Measurements from ENCODE around the gene SZT2.
A peak's percentile ranks its signal among the peaks of the same experiment; 100 is the strongest.

SZT2 gene

DNA sequence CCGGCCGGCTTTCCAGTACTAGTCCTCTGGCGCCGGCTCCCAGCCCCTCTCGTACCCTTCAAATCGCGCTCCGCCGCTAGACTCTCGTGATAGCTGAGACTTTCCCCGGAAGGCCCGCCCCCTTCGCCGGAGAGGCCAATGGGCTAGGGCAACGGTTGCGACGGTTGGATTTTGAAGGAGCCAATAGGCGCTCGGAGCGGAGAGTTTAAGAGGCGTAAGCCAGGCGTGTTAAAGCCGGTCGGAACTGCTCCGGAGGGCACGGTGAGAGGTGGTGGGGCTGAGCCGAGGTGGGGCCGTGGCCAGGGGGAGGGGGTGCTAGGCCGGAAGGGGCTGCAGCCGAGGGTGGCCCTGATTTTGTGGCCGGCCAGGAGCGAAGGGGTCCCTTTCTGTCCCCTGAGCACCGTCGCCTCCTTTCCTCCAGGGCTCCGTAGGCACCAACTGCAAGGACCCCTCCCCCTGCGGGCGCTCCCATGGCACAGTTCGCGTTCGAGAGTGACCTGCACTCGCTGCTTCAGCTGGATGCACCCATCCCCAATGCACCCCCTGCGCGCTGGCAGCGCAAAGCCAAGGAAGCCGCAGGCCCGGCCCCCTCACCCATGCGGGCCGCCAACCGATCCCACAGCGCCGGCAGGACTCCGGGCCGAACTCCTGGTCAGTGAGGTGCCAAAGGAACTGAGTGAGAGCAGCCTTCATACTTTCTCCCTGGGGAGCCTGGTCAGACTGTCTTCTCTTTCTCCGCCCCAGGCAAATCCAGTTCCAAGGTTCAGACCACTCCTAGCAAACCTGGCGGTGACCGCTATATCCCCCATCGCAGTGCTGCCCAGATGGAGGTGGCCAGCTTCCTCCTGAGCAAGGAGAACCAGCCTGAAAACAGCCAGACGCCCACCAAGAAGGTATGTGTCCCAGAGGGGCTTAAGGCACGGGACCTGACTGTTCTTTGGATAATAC lies 30.7 kb upstream of the SZT2 start, which contains the start of gene CDC20:
TSS of gene CDC20 (plus strand) at position 236 of the 948 bp plus-strand sequence. CDS start at position 471, 235 bp downstream.
- in situ Hi-C loops (cut with HindIII; ENCODE audit: low pct_ligation_motif_present, low sequenced_read_pairs): no loop called here
- Histone ChIP-seq H3K36me3 (replicated peaks) (peaks cover 23% of the 10 kb centered on the region), H3K27me3 (replicated peaks) (no peaks in the 10 kb centered on the region), H3K4me3 (ENCODE audit: low read depth, low read length) (peak within 1 kb of the TSS; percentile 80), H3K27ac (peak within 1 kb of the TSS; percentile 57)
- TF ChIP-seq, protein P1, sequence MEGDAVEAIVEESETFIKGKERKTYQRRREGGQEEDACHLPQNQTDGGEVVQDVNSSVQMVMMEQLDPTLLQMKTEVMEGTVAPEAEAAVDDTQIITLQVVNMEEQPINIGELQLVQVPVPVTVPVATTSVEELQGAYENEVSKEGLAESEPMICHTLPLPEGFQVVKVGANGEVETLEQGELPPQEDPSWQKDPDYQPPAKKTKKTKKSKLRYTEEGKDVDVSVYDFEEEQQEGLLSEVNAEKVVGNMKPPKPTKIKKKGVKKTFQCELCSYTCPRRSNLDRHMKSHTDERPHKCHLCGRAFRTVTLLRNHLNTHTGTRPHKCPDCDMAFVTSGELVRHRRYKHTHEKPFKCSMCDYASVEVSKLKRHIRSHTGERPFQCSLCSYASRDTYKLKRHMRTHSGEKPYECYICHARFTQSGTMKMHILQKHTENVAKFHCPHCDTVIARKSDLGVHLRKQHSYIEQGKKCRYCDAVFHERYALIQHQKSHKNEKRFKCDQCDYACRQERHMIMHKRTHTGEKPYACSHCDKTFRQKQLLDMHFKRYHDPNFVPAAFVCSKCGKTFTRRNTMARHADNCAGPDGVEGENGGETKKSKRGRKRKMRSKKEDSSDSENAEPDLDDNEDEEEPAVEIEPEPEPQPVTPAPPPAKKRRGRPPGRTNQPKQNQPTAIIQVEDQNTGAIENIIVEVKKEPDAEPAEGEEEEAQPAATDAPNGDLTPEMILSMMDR (IDR thresholded peaks at IDR 0.05; ENCODE audit: low read depth, low read length, missing control alignments): no peak
- peak; percentile 98 for DNase-seq

DNA sequence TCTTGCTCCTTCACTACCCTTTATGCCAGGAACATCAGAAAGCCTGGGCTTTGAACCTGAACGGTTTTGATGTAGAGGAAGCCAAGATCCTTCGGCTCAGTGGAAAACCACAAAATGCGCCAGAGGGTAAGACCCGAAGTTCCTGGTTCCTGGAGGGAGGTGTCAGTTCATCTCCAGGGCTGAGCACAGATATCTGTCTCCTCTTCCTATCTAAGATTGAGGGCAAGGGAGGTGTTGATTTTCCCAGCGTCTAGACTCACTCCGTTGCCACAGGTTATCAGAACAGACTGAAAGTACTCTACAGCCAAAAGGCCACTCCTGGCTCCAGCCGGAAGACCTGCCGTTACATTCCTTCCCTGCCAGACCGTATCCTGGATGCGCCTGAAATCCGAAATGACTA lies 30.0 kb upstream of the SZT2 start:
- Histone ChIP-seq H3K36me3 (replicated peaks) (peaks cover 30% of the 10 kb centered on the region), H3K27ac (no peak overlapping the region), H3K27me3 (replicated peaks) (no peaks in the 10 kb centered on the region), H3K4me3 (ENCODE audit: low read depth, low read length) (peak overlapping the region; percentile 80)
- in situ Hi-C loops (cut with HindIII; ENCODE audit: low pct_ligation_motif_present, low sequenced_read_pairs): no loop called here
- TF ChIP-seq, protein P1 (IDR thresholded peaks at IDR 0.05; ENCODE audit: low read depth, low read length, missing control alignments): no peak
- no peak for DNase-seq

DNA sequence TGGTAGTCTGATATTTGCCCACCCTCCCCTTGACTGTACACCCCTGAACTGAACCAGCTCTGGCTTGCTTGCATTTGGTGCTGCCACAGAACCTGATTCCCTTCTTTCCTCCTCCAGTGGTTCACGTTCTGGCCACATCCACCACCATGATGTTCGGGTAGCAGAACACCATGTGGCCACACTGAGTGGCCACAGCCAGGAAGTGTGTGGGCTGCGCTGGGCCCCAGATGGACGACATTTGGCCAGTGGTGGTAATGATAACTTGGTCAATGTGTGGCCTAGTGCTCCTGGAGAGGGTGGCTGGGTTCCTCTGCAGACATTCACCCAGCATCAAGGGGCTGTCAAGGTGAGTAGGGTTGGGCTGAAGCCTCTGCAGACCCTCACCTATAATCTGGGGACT lies 29.1 kb upstream of the SZT2 start:
- H3K36me3 ChIP-seq (replicated peaks): peaks cover 36% of the 10 kb centered on the region
- in situ Hi-C loops (cut with HindIII; ENCODE audit: low pct_ligation_motif_present, low sequenced_read_pairs): no loop called here

DNA sequence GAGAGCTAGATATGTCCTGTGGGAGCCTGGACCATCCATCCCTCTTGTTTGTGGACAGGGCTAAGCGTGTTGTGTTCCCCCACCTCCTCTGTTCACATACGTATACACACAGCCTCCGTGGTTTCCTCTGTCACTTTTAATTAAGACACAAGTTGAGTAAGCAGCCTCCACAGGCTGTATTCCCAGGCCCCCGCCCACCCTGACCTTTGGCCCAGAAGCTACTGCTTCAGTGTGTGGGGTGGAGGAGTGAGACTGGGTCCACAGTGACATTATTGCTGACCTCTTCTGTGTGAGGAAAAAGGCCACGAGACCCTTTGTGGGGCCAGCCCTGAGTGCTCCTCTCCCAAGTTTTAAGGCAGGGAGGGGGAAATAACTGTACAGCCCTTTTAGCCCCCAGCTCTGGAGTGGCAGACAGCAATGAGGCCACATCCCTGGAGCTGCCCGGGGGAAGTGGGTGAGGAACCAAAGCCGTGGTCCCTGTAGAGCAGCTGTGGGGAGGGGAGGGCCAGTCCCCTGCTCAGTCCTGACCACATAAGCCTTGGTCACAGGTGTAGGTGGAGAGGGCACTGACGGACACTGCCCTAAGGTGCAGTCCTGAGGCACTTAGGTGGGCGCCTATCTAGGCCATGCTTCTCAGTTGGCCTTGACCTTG lies 26.3 kb upstream of the SZT2 start:
- Histone ChIP-seq H3K27me3 (replicated peaks) (no peaks in the 10 kb centered on the region), H3K27ac (no peak overlapping the region), H3K36me3 (replicated peaks) (peaks cover 36% of the 10 kb centered on the region), H3K4me3 (ENCODE audit: low read depth, low read length) (no peak overlapping the region)
- TF ChIP-seq, protein P1 (IDR thresholded peaks at IDR 0.05; ENCODE audit: low read depth, low read length, missing control alignments): no peak
- DNase-seq: no peak
- in situ Hi-C loops (cut with HindIII; ENCODE audit: low pct_ligation_motif_present, low sequenced_read_pairs): no loop called here

More for the DNA sequence above, 29.1 kb upstream of the SZT2 start:
- H3K27ac ChIP-seq: no peak overlapping the region
- peak overlapping the region; percentile 80 for H3K4me3 ChIP-seq (ENCODE audit: low read depth, low read length)
- DNase-seq: no peak
- H3K27me3 ChIP-seq (replicated peaks): no peaks in the 10 kb centered on the region
- TF ChIP-seq, protein P1 (IDR thresholded peaks at IDR 0.05; ENCODE audit: low read depth, low read length, missing control alignments): no peak

DNA sequence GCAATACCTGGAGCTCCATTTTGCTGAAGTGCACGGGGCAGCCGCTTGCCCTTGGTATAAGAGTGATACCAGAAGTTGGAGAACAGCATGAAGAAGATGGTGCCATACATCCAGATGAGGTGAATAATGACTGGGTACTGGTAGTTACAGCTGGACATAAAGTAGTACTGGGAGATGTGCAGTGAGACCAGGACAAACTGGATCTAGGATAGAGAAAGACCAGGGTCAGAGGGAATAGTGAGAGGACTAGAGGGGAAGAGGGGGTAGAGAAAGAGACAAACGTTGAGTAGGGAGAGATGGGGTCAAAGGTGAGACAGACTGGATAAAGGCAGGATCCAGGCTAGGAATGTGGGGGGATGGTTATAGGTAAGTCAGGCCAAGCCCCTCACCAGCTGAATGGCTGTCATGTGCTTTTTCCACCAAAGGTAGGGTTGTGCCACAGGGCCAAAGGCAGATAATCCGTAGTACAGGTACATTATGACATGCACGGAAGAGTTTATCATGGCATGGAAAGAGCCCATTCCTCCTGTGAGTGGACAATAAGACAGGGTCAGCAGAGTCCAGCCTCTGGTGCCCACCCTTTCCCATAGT lies 25.7 kb upstream of the SZT2 start:
- H3K4me3 ChIP-seq (ENCODE audit: low read depth, low read length): no peak overlapping the region
- H3K36me3 ChIP-seq (replicated peaks): peaks cover 36% of the 10 kb centered on the region
- TF ChIP-seq, protein P1 (IDR thresholded peaks at IDR 0.05; ENCODE audit: low read depth, low read length, missing control alignments): no peak
- H3K27ac ChIP-seq: no peak overlapping the region
- no peaks in the 10 kb centered on the region for H3K27me3 ChIP-seq (replicated peaks)
- no peak for DNase-seq
- in situ Hi-C loops (cut with HindIII; ENCODE audit: low pct_ligation_motif_present, low sequenced_read_pairs): no loop called here
